Islet of Langerhans (tissue), 1 donor: Measurements from ENCODE around the gene CPE.

ENCODE experiments used
- FAIRE-seq: peaks from one replicate; lab custom pipeline; 2011; peaks lifted over from hg19 to GRCh38; lab: Jason Lieb, UNC

Gene CPE

GRCh38 chr4:165367040-165367439 lies 11.8 kb upstream of the CPE start:
- no peak for FAIRE-seq

DNA sequence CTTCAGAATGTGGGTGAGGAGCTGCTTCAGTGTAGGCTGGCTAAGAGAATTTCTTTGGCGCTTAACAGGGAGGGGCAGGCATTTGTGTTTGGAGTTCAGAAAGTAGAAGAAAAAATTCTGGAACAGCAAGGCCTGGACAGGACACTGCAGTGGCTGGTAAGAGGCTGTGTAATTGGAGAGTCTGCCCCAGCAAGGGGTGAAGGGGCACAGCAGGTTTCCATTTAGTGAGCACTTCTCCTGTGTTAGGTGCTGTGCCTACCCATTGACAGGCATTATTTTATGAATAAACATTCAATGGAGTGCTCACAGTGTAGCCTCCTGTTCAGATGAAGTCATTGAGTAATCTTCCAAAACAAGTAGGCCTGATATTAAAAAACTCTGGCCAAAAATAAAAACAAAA lies 10.7 kb upstream of the CPE start:
- FAIRE-seq = no peak

- FAIRE-seq = no peak
Measured at GRCh38 chr4:165368567-165368966, 10.2 kb upstream of the CPE start.

GRCh38 chr4:165369522-165369921 lies 9.3 kb upstream of the CPE start:
- FAIRE-seq = no peak

DNA sequence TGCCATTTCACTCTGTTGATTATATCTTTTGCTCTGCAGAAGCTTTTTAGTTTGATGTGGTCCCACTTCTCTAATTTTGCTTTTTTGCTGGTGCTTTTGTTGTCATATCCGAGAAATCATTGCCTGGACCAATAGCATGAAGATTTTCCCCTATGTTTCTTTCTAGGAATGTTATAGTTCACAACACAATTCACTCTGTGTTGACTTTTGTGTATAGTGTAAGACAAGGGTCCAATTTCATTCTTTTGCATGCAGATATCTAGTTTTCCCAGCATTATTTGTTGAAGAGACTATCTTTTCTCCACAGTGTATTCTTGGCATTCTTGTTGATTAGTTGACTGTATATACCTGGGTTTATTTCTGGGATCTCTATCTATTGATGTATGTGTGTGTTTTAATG lies 8.3 kb upstream of the CPE start:
- FAIRE-seq = no peak

GRCh38 chr4:165375465-165375864 lies 3.3 kb upstream of the CPE start:
- FAIRE-seq = no peak

GRCh38 chr4:165378398-165378744 lies 437 bp upstream of the CPE start:
- FAIRE-seq = peak; percentile 73

DNA sequence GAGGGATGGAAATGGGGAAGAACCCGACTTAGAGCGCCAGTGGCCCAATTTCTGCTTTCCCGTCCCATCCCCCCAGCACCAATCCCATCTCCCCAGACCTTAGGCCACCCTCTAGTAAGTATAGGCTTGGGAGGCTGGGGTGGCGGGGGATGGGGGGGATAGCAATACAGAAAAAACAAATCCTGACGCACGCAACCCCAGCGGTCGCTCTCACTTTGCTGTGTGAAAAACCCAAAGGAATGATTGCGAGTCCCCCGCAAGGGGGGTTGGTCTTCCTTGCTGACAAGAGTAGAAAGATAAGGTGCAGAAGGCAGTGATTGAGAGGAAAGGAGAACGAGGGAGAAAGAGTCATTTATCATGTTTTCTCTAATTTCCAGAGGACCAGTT lies 863 bp downstream of the CPE start:
- no peak for FAIRE-seq

- FAIRE-seq = peak; percentile 61
Measured at GRCh38 chr4:165380805-165381204, 2.0 kb downstream of the CPE start.

- peak; percentile 51 for FAIRE-seq
Measured at GRCh38 chr4:165381821-165382373, 3.1 kb downstream of the CPE start.

DNA sequence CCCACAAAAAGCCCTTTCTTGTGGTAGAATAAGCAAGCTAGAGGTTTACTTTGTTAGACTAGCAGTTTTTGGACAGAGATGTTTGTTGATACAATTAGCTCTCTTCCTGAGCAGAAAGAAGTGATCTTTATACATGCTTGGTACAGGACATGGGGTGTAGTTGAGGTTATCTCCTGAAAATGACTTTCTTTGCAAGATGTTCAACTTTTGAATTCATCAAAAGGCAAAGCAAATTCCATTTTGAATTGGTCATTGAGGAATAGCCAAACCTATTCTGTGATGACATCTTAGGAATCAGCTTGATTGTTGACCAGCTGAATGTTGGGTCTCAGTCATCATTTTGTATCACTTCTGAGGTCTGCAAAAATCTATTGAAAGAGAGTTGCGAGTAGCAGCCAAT lies 3.8 kb downstream of the CPE start:
- peak; percentile 87 for FAIRE-seq

DNA sequence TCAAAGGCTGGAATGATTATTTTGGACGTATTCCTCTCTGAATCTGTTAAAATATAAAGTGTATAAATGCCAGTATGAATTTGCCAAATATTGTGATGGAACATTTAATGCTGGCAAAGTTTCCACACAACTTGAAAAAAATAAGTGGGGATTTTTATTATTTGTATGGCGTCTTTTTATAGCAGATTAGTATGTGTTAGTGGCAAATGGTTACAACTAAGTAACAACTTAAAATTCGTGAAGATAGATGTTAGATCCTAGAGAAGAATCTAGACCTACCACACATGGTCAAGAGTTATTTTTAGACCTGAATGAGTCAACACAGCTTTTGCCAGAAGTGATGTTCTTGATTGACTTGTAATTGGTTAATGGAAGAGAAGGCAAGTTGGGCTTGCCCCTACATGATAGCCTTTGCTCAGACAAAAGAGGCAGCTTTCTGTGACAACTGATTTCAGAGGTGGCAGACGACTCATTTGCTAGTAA lies 4.8 kb downstream of the CPE start:
- FAIRE-seq = peak; percentile 99

GRCh38 chr4:165384186-165384585 lies 5.4 kb downstream of the CPE start:
- FAIRE-seq = no peak

DNA sequence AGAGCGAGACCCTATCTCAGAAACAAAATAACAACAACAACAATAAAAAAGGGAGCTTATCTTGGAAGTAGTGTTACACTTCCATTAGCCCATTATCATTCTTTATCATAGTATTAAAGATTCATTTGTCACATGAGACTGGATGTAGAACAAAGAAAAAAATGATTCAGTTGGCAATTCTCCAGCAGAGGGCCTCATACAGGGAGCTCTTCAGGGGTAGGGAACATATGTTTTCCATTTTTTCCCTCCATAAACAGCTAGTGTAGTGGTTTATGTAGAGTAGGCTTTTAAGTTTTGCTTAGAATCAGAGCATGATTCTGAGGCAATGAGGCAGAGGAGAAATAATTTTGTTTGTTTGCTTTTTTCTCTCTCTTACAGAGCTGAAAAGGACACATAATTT lies 5.8 kb downstream of the CPE start:
- peak; percentile 91 for FAIRE-seq

- FAIRE-seq = no peak
Measured at GRCh38 chr4:165385126-165385525, 6.3 kb downstream of the CPE start.

GRCh38 chr4:165386328-165386727 lies 7.5 kb downstream of the CPE start:
- FAIRE-seq = no peak

DNA sequence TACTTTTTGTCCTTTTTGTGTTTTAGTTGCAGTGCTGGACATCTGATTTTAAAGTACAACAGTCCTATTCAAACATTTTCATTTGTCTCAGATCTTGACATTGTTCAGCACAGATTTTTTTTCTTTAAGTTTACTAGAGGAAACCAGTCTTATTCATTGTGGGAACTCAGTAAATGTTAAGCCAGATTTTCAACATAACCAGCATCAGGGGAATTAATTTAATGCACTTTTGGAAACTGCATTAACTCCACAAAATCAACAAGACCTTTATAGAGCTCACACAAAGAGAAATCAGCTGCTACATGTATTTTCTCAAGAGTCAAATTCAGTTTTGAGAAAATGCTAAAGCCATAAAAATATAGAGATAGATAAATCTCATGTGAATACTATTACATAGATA lies 9.9 kb downstream of the CPE start:
- peak; percentile 84 for FAIRE-seq

GRCh38 chr4:165393051-165393450 lies 14.2 kb downstream of the CPE start:
- no peak for FAIRE-seq

- no peak for FAIRE-seq
Measured at GRCh38 chr4:165393704-165394103, 14.9 kb downstream of the CPE start.

DNA sequence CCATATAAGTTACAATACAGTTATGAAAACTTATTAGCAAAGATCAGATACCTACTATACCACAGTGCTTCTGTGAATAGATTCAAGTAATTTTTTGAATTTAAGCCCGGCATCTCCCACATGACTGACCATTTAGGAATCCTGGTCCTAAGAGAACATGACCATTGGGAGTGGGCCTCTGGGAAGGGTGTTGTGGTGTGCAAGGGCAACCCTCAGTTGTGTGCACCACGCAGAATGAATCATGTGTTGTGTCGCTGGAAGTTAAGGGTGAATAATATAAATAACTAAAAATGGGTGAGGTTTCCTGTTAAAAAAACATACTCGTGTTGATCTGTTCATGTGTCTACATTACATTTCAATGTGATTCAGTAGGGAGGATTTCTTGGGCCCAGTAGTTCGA lies 15.5 kb downstream of the CPE start:
- FAIRE-seq = no peak

DNA sequence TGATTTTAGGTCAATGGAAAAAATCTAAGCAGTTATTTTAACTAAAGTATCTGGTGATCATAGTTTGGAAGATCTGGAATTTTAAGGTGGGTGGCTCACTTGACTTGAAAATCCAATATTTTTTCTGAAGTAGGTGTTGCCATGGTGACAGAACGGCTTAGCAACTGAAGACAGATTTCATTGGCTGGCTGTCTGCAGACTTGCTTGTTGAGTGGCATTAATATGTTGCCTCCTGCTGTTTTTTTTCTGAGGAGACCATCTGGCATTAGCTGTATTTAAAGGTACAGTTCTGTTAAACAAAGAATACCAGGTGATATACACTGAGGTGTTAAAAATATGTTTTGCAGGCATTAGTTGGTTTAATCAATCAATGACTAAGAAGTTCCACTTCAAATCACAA lies 19.8 kb downstream of the CPE start:
- FAIRE-seq = peak; percentile 100

DNA sequence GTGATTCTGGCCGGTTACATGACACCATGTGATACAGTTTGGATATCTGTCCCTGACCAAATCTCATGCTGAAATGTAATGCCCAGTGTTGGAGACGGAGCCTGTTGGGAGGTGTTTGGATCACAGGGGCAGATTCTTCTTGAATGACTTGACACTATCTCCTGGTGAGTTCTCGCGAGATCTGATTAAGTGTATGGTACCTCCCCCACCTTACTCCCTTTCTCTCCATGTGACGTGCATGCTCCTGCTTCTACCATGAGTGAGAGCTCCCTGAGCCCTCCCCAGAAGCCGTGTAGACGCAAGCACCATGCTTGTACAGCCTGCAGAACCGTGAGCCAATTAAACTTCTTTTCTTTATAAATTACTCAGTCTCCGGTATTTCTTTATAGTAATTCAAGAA lies 23.6 kb downstream of the CPE start:
- FAIRE-seq = no peak

DNA sequence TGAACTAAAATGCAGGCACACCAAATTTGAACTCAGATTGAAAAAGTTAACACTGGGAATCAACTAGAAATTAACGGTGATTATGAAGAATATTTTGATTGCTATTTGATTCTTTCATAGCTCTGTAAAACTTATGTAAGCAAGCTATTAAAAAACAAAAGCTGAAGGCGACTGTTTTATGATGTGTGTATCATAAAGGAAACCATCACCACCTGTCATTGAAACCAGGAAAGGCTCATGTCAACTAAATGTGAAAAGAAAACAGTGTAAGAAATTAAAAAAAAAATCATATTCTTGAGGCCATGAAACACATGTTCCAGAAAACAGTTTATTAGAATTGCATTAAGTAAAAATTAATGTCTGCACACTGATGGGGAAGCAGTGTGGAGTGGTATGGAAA lies 24.2 kb downstream of the CPE start:
- FAIRE-seq = peak; percentile 41

- FAIRE-seq = no peak
Measured at GRCh38 chr4:165403637-165404036, 24.8 kb downstream of the CPE start.

DNA sequence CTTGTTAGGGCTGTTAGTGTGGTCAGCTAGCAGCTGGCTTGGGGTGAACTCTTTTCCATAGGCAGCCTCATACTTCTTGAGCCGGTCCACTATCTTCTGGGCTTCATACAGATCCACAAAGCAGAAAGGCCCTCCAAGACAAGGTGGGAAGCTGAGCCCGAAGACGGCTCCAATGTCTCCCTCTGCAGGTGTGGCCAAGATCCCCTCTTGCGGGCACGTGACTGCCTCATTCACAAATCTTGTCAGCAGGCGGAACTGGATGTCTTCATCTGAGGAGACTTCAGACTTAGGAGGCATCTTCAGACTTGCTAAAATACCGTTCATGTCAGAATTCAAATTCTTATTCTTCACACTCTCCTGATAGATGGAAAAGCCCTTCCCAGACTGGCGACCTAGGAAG lies 25.3 kb downstream of the CPE start:
- no peak for FAIRE-seq
